Choroid plexus epithelial cell (primary cell): ENCODE measurements around the gene ITGA6.

Source experiments
- DNase-seq: peaks from one replicate; pipeline ENCODE4 v3.0.0-alpha.2; 2010; ENCODE audit warnings: low read depth
- H3K4me3 ChIP-seq: 2 replicates; pipeline ENCODE4 v1.5.1; 2011; ENCODE audit warnings: low read depth, mild to moderate bottlenecking, control low read depth, low read length, moderate library complexity
- CTCF ChIP-seq: conservative IDR thresholded peaks from 2 replicates; pipeline ENCODE4 v1.5.1; 2011; ENCODE audit warnings: low read depth, mild to moderate bottlenecking, control low read depth, inconsistent platforms, low read length, moderate library complexity

ITGA6 gene

GRCh38 chr2:172439911-172440310 is 12.5 kb downstream of the ITGA6 start:
- TF ChIP-seq CTCF = no peak
- no peak overlapping the region for H3K4me3 ChIP-seq
- DNase-seq = no peak

GRCh38 chr2:172440795-172441194 is 13.4 kb downstream of the ITGA6 start:
- no peak for DNase-seq
- TF ChIP-seq CTCF = no peak
- no peak overlapping the region for H3K4me3 ChIP-seq

DNA sequence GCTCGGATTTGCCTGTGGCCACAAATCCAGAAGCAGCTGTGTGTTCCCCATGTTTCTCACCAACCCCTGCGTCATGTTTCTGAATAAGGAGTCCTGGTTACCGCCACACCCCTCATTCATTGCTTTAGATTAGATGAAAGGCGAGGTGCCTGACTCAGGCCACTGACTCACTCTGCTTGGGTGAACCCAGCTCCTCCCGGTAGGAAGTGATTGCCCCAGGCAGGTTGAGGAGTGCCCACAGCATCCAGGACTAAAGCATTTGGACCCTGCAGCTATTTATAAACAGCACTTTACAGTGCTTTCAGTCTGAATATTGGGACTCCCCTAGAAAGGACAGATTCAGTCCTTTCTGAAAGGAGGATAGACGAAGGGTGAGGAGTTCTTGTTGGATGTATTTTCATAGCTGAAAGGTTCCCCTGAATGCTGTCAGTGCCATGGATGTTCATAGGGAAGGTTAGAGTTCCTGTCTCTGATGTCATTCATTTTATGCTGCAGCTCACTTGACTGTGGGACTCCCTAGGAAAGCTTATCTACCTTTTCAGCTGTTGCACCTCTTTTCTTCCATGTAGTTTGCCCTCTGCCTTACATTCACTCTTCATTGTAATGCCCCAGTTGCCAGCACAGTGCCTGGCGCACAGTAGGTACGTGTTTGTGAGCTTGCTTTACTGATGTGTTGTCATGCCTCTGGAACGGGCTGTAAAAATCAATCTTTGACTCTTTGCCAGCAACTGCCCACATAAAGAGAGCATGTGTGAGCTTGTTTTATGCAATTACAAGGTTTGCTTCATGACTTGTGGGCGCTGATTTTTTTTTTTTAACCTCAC is 14.9 kb downstream of the ITGA6 start:
- peak; percentile 75 for DNase-seq
- no peak for TF ChIP-seq CTCF
- no peak overlapping the region for H3K4me3 ChIP-seq

GRCh38 chr2:172445851-172446250 is 18.5 kb downstream of the ITGA6 start:
- no peak overlapping the region for H3K4me3 ChIP-seq
- no peak for TF ChIP-seq CTCF
- no peak for DNase-seq

DNA sequence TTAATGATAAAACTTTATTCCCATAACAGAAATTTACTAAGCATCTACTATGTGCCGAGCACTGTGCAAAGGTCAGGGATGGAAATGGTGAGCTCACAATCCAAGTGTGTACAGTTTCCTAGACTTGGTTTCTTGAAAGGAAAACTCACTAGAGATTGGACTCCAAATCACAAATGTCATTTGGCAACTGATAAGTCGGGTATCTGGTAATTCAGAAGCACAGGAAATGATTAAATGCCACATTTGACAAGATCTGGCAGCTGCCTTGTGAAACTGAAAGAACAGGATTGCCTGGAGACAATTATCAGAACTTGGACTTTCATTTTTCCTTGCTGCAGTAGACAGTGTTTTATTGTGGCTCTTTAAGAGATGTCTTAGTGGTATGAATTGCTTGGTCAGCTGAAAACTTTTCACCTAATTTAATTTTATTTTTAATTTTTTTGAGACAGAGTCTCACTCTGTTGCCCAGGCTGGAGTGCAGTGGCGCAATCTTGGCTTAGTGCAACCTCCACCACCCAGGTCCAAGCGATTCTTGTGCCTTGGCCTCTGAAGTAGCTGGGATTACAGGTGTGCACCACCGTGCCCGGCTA is 19.2 kb downstream of the ITGA6 start:
- no peak overlapping the region for H3K4me3 ChIP-seq
- DNase-seq = no peak
- TF ChIP-seq CTCF = no peak

DNA sequence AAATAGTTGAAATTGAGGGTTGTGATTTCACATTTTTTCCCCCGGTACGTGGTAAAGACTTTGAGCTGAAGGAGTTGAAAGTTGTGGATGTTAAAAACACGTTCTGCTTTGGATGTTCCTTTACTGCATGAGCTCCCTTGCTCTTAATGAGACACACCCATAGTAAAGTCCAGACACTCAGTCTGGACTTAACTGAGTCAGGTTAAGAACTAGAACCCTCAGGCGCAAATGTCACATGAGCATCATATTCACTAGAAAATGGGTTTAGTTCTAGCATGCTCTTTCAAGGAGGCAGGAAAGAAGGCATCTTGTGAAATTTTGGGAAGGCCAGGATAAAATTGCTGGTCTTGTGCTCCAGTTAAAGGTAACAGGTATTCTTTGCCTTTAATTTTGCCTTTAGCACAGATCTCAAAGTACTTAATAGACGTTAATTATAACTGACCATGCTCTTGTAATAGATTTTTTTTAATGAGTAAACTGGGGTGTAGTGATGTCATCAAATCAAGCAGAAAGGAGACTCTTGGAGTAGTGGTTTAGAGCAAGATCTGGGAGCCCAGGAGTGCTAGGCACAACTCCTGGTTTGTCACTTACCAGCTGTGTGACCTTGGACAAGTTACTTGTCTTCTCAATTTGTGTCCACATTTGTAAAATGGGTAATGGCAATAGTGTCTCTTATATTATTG is 20.6 kb downstream of the ITGA6 start:
- no peak for DNase-seq

More for the DNA sequence above, 20.6 kb downstream of the ITGA6 start:
- no peak for TF ChIP-seq CTCF
- no peak overlapping the region for H3K4me3 ChIP-seq
